ENCODE data around the gene CLEC4A. TPM values are rescaled to one million over a fixed set of nuclear protein-coding genes. Genes with fewer than 3 reads are reported as not detected.

The CLEC4A gene
- total RNA-seq, 2 experiments from 2014 or later: 0.39 to 1.0 TPM

GRCh38 chr12:8143261-8143660 lies 19.8 kb downstream of the CLEC4A start:
- Histone ChIP-seq H3K4me1 (ENCODE audit: insufficient read depth, low read length) (no peaks in the 10 kb centered on the region), H3K4me3 (ENCODE audit: low read length) (no peak overlapping the region), H3K9me3 (ENCODE audit: control insufficient read depth in 1 of 2, insufficient read depth in 1 of 2, low read length in 2 of 2) (peaks cover 0 to 9% of the 10 kb centered on the region in 2 experiments), H3K27me3 (ENCODE audit: control insufficient read depth in 1 of 2, insufficient read depth in 2 of 2, low read length in 2 of 2) (no peaks in the 10 kb centered on the region), H3K27ac (ENCODE audit: low read depth in 1 of 2, low read length in 2 of 2) (no peak overlapping the region), H3K36me3 (ENCODE audit: insufficient read depth, low read length) (no peaks in the 10 kb centered on the region)
- ChIA-PET CTCF (no interaction called here), POLR2A (no interaction called here)
- intact Hi-C loops (cut with DNase I, micrococcal nuclease): no loop called here
- no peak for ATAC-seq (ENCODE audit: poor library complexity)
- H3K27ac Mint-ChIP-seq: no peak overlapping the region
- H3K4me3 Mint-ChIP-seq: no peak overlapping the region
- H3K27me3 Mint-ChIP-seq: peaks cover 13% of the 10 kb centered on the region
- H3K4me1 Mint-ChIP-seq (ENCODE audit: low read depth): no peaks in the 10 kb centered on the region
- peaks cover 9% of the 10 kb centered on the region for H3K9me3 Mint-ChIP-seq
- DNase-seq: no peak
- no peak for TF ChIP-seq CTCF (IDR thresholded peaks at IDR 0.05)
- H3K36me3 Mint-ChIP-seq (ENCODE audit: low read depth): peaks cover 33% of the 10 kb centered on the region

GRCh38 chr12:8145754-8146441 lies 22.5 kb downstream of the CLEC4A start:
- ChIA-PET CTCF (no interaction called here), POLR2A (no interaction called here)
- ATAC-seq (ENCODE audit: poor library complexity) (no peak), DNase-seq (no peak)
- Mint-ChIP-seq H3K4me1 (ENCODE audit: low read depth) (no peaks in the 10 kb centered on the region), H3K36me3 (ENCODE audit: low read depth) (peaks cover 13% of the 10 kb centered on the region), H3K27ac (no peak overlapping the region), H3K9me3 (peaks cover 11% of the 10 kb centered on the region), H3K4me3 (no peak overlapping the region), H3K27me3 (peaks cover 13% of the 10 kb centered on the region)
- Histone ChIP-seq H3K36me3 (ENCODE audit: insufficient read depth, low read length) (no peaks in the 10 kb centered on the region), H3K27me3 (ENCODE audit: control insufficient read depth in 1 of 2, insufficient read depth in 2 of 2, low read length in 2 of 2) (no peaks in the 10 kb centered on the region), H3K4me3 (ENCODE audit: low read length) (no peak overlapping the region), H3K27ac (ENCODE audit: low read depth in 1 of 2, low read length in 2 of 2) (no peak overlapping the region), H3K4me1 (ENCODE audit: insufficient read depth, low read length) (no peaks in the 10 kb centered on the region), H3K9me3 (ENCODE audit: control insufficient read depth in 1 of 2, insufficient read depth in 1 of 2, low read length in 2 of 2) (peaks cover 0 to 6% of the 10 kb centered on the region in 2 experiments)
- TF ChIP-seq CTCF (IDR thresholded peaks at IDR 0.05): no peak
- intact Hi-C loops (cut with DNase I, micrococcal nuclease): no loop called here

- Histone ChIP-seq H3K27me3 (ENCODE audit: control insufficient read depth in 1 of 2, insufficient read depth in 2 of 2, low read length in 2 of 2) (no peaks in the 10 kb centered on the region), H3K27ac (ENCODE audit: low read depth in 1 of 2, low read length in 2 of 2) (no peak overlapping the region), H3K4me1 (ENCODE audit: insufficient read depth, low read length) (no peaks in the 10 kb centered on the region), H3K9me3 (ENCODE audit: control insufficient read depth in 1 of 2, insufficient read depth in 1 of 2, low read length in 2 of 2) (peaks cover 0 to 4% of the 10 kb centered on the region in 2 experiments), H3K36me3 (ENCODE audit: insufficient read depth, low read length) (no peaks in the 10 kb centered on the region), H3K4me3 (ENCODE audit: low read length) (no peak overlapping the region)
- Mint-ChIP-seq H3K4me3 (no peak overlapping the region), H3K36me3 (ENCODE audit: low read depth) (peaks cover 11% of the 10 kb centered on the region), H3K27ac (no peak overlapping the region), H3K4me1 (ENCODE audit: low read depth) (no peaks in the 10 kb centered on the region), H3K9me3 (peaks cover 10% of the 10 kb centered on the region), H3K27me3 (peaks cover 13% of the 10 kb centered on the region)
- CTCF ChIA-PET: no interaction called here
- no peak for ATAC-seq (ENCODE audit: poor library complexity)
- TF ChIP-seq CTCF (IDR thresholded peaks at IDR 0.05): no peak
- POLR2A ChIA-PET: no interaction called here
- DNase-seq: no peak
- intact Hi-C loops (cut with DNase I, micrococcal nuclease): no loop called here
Measured at GRCh38 chr12:8146442-8146771, 23.0 kb downstream of the CLEC4A start.
